ENCODE data around the gene GAB1. TPM values are rescaled to one million over a fixed set of nuclear protein-coding genes. Genes with fewer than 3 reads are reported as not detected.

Gene GAB1
- total RNA-seq, 1 experiment from 2014 or later, result 6.9 TPM

DNA sequence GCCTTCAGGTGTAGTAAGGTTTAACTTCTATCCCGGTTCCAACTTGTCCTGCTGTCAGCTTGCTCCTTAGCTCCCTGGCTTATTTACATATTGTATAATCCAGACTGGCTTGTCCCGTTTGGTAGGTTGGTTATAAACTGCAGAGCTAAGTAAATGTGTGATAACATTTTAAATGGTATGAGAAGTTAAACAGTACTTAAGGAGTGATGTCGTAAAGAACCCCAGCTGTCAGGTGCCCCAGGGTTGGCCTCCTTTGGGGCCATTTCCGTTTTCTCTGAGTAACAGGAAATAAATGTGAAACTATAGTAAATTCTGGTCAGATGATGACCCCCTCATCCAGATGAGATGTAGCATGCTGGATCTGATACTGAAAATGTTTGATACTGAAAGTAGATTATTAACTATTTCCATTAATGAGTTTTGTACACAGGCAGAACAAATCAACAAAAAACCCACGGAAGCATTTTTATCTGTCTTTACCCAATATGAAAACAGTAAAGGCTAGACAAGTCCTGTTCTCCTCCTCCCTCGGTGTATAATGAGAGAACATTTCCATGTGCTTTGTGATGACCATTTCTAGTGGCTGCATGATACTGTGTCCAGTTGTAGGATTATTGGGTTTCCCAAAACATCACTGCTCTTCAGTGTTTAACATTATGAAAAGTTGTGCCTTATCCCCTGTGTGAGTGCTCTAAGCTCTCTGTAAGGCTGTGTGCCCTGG is 22.4 kb downstream of the GAB1 start:
- peak; percentile 73 for DNase-seq (ENCODE audit: low read depth)

DNA sequence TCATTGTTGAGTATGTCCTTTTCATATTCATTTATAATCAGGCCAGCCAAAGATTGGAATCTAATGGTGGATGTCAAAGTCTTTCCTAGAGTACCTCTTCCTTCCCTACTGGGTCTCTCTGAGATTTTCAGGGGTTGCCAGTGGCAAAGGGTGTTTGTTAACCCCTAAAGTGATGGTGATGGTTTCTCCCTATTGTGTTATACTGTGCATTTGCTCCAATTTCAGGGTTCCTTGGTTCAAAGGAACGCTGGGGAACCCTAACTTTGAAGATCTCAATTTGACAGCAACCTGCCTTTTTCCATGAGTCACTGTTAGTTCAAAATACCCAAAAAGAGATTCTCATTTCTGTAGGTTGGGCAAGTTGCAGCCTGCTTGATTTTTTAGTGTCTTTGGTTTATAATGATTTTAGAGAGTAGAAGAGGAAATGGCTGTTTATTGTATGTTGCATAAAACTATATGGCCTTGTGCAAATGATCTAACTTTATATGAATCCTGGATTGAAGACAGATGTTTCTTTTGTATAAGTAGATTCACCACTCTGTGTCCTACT is 23.0 kb downstream of the GAB1 start:
- no peak for DNase-seq (ENCODE audit: low read depth)

DNA sequence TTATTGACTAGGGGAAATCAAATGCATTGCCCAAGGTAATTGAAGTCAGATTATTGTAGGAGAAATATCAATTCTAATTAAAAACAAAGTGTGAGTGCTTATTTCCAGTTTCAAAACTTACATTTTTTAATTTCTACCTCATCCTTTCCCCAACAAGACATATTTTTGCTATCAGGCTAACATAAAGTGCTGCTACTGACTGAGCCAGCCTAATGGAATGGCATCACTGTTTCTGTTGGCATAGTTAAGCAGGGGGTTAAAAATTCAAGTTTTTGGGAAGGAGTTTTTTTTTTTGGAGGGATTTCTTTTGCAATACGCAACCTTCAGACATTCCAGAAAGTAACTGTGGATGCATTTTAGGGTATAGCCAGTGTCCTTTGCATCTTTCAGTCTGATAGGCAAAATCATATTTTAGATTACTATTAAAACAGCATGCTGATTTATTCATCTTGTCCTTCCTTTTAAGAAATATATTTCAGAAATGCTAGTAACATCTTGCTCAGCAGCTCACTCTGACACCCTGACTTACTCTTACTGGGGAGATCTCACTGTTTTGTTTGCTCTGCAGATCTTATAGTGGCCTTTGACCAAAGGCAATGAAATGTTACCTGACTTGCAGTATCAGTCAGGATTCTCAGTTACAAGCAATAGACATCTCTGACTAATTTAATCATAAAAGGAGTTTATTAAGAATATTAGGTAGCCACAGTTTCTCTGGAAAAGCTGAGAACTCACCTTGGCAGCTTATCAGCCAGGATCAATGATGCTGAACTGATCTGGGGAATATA is 24.4 kb downstream of the GAB1 start:
- DNase-seq (ENCODE audit: low read depth), result no peak

DNA sequence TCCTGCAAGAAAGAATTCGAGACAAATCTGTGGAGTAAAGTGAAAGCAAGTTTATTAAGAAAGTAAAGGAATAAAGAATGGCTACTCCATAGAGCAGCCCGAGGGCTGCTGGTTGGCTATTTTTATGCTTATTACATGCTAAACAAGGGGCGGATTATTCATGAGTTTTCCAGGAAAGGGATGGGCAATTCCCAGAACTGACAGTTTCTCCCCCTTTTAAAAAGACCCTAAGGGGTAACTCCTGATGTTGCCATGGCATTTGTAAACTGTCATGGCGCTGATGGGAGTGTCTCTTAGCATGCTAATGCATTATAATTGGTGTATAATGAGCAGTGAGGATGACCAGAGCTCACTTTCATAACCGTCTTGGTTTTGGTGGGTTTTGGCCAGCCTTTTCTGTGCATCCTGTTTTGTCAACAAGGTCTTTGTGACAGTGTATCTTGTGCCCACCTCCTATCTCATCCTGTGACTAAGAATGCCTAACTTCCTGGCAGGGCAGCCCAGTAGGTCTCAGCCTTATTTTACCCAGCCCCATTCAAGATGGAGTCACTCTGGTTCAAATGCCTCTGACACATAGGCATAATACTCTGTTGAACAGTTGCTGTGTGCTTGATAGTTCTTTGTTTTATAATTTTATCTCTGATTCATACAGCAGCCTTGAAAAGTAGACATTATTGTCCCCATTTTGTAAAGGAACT is 25.8 kb downstream of the GAB1 start:
- DNase-seq (ENCODE audit: low read depth), result no peak

DNA sequence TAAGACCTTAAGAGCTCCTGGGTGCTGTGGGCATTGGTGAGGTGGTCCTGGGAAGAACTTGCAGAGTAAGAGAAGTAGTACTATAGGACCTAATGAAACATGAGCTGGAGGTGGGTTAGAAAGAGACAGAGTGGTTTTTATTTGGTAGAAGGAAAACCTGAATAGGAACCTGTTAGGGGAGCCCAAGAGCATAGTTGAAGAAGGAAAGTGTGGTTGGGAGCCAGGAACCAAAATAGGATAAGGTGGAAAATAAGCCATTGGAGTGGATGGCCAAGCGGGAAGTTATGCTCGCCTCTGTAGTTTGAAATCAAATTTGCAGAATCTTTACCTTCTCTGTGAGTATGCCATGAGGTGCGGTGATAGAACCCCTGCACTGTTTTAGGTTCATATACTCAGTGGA is 26.7 kb downstream of the GAB1 start:
- DNase-seq (ENCODE audit: low read depth), result no peak

DNA sequence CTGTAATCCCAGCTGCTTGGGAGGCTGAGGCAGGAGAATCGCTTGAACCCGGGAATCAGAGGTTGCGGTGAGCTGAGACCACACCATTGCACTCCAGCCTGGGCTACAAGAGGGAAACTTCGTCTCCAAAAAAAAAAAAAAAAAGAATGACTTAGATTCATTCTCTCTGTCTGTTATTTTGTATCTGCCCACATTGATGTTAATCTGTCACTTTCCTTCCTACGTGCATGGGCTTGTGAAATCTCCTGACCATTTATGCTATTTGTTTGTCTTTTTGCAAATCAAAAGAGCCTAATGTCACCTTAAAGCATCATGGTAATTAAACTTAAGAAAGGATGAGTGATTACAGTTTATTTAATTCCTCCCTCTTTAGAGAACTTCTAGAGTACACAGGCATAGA is 27.4 kb downstream of the GAB1 start:
- DNase-seq (ENCODE audit: low read depth), result no peak

DNA sequence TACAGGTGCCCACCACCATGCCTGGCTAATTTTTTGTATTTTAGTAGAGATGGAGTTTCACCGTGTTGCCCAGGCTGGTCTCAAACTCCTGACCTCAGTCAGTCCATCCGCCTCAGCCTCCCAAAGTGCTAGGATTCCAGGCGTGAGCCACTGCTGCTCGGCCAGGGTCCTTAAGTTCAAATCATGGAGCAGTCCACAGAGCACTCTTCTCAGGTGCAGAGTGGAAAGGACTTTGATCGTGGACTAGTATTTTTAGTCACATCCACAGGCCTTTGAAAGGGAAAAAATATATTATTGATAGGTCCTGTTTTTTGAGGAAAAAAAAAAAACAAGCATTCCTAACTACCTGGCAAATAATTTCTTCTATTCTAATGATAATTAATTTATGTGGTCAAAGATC is 31.2 kb downstream of the GAB1 start:
- DNase-seq (ENCODE audit: low read depth), result no peak

DNA sequence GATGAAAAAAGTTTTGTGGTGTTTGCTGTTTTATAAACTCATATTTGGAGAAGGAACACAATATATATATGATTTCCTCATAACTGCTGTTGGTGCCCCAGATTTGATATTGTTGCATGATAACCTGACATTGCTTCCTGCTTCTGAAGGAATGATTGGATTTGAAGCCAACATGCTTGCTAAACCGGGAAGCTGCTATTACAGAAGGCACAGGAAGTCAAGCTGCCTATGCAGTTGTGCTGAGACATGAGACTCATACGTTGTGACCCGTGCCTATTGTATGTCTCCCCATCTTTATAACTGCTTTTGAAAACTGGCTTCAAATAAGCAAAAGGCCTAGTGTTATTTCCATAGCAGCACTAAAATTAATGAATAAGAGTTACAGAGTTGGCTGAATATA is 32.9 kb downstream of the GAB1 start:
- DNase-seq (ENCODE audit: low read depth), result no peak

DNA sequence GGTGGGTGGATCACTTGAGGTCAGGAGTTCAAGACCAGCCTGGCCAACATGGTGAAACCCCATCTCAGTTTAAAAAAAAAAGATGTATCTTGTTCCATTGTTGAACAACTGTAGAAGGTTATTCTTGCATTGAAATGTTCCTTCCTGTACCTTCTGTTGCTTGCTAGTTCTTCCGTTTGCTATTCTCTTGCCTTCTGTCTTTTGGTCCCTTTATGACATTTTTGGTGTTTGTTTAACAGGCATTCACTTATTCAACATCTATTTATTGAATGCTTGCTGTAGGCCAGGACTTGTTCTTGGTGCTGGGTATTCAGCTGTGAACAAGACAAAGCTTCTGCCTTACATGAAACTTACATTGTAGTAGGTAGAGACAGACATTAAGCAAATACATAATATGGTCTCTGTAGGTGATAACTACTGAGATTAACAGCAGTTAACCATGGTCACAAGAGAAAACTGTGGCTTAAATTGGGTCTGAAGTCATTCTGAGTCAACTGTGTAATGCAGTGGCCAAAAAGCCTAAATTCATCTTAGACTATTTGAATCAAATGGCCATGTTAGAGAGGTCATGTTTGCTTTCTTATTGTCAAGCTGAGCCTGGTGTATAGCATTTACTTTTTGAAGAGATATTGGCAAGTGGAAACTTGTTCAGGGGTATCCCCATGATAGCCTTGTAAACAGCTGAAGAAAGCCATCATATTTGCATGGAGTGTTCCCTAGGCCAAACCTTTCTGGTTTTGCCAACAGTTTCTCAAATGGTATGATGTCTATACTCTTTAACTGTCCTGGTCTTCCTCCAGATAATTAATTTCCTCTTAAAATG is 35.6 kb downstream of the GAB1 start:
- DNase-seq (ENCODE audit: low read depth), result no peak

DNA sequence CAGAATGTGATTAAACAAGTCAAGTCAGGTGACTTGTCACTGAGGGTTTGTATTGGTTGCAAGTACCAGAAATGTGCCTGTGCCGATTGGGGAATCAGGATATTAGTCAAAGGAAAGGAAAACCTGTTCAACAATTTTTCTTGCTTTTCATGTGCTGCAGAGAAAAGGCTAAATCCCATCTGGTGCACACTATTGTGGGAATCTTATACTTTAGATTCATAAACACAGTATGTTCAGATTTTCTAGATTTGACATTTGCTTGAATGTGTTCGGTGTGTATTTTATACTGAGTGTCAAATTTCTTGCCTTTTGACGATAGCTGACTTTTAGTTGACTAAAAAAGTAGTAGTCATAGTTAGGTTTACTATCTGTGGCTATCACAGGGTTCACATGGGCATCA is 37.6 kb downstream of the GAB1 start:
- no peak for DNase-seq (ENCODE audit: low read depth)

DNA sequence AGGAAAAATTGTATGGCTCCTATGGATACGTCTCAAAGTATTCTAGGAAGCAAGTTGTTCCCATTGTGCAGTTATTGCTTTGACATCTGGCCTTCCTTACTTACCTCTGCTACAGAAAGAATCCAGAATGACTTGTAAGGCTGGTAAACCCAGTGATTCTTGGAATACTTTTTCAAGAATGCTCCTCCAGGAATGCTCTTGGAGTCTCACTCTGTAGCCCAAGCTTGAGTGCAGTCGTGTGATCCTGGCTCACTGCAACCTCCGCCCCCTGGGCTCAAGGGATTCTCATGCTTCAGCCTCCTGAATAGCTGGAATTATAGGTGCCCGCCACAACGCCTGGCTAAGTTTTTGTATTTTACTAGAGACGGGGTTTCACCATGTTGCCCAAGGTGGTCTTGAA is 38.1 kb downstream of the GAB1 start:
- DNase-seq (ENCODE audit: low read depth), result no peak

DNA sequence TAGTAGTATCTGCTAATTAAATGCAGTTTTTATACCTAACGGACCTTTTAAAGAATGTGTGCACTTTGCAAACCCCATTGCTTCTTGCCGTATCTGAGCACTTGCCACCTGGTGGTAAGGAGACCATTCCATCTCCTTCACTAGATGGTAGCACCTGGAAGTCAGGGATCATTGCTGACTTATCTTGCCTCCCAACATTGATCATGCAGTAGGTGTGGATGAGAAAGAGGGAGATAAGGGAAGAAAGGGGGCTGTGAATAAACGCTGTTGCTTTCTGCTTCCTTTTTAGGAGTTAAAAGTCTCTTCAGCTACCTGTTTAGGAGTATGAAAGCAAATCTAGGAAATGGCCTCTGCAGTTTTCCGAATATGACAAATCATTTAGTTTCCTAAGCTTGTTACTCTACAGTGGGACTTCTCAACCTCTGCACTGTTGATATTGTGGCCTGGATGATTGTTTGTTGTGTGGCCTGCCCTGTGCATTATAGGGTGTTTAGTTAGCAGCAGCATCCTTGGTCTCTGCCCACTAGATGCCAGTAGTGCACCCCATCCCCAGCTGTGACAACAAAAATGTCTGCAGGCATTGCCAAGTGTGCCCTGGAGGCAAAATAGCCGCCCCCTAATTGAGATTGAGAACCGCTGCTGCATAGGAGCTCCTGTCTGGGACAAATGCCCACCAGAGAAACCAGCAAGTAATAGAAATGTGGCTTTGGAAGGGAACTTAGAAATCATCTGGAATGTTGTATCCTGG is 38.8 kb downstream of the GAB1 start:
- DNase-seq (ENCODE audit: low read depth), result peak; percentile 36

DNA sequence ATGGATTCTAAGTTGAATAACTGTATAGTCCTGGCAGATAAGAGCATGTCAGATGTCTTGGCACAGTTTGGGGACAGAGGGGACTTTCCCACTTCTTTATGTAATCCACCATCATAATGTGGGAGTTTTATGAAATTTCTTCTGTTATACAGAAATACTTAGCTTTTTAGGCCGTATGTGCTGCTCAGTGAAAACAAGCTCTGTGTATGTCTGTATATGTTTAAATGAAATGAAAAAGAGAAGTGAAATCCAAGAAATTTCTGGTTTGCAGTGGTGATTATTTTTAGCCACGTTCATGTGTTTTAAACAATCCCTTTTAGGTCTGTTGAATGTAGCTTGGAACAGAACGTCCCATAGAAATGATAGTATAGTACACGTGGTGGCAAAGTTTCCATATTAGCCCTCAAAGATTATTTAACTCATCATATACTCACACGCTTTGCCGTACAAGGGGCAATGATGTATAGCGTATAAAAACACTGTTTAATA is 41.0 kb downstream of the GAB1 start:
- no peak for DNase-seq (ENCODE audit: low read depth)

DNA sequence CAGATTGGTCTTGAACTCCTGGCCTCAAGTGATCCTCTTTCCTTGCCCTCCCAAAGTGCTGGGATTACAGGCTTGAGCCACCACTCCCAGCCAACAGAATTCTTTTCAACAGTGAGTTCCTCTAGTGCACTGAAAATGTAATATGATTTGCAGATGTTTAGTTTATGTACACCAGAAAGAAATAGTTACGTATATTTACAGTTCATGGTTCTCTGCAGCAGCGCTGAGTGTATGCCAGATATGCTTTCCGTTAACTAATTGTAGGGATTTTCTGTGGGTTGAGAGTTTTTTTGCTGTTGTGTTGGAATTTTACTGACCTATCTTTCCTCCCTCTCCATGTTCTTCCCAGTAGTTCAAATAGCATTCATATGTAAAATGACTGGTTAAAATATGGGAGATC is 44.0 kb downstream of the GAB1 start:
- DNase-seq (ENCODE audit: low read depth), result no peak

DNA sequence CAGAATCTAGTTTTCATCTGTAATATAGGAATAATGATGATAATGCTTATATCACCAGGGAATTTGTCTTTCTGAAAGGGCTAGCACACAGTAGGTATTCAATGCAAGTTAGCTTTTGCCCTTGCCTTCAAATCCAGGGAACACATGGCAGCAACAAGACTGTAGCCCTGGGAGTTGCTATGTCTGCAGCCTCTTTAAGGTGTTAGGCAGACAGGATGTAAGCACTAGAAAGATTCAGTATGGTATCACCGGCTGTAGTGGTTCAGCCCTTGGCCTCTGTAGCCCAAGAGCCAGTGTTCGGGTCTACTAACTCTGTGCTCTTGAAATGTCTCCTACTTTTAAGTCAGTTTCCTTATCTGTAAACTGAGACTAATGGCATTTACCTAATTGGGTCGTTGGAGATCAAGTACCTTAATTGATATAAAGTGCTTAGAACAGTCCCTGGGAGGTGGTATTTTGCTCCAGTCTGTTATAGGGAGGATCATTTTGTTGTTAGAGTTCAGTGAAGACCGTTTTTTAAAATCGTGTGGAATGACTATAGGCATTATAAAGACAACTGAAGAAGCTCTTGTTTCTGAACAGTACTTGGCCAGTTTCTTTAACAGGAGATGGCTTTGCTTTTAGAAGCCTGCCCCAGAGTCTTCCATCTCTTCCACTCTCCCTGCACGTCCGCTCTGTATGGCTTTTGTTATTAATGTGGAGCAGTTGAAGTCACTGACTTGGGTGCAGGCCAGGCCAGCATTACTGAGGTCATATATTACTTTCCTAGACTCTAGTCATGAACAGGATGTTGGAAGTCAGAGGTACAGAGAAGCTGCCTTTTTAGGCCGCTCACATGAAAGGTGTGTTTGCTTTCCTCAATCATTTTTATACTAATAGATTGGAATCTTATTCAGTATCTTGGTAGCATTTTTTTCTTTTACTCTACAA is 44.8 kb downstream of the GAB1 start:
- peak; percentile 86 for DNase-seq (ENCODE audit: low read depth)

DNA sequence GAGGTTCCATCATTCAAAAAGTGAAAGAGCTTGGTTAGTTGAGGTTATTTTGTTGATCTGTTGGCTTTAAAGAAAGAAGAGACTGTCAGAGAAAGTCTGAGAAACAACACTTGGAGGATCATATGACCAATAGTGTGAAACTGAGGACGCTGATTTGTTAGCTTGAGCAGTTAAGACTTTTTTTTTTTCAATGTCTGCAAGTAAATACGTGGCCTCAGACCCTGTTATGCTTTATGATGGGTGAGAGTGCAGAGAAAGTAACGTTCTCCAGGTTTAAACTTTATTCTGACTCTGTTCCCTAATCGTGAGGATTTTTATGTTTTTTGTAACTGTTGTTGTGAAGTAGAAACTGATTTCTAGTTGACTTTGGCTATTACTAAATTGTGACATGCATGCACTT is 45.9 kb downstream of the GAB1 start:
- no peak for DNase-seq (ENCODE audit: low read depth)

DNA sequence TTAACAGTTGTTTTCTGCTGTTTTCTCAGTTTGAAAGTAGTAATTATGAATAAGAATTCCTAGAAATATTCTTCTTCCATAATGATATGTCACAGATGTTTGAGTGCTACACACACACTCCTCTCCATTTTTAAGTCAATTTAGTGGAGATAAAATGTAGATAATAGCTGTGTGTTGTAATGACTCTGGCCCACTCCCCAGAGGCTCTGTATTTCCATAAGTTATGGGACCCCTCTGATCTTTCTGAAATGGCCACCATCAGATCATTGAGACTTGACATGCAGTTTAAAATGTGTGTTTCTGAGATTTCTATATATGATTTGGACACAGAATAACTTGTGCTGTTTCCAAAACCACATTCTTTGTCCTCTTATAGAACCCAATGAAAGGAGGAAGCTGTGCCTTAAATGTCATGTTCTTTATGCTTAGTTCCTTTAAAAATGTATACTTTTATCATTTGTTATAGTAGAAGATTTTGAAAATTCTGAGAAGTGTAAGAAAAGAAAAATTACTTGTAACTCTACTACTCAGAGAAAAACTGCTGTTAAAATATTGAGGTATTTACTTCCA is 46.4 kb downstream of the GAB1 start:
- DNase-seq (ENCODE audit: low read depth), result no peak

DNA sequence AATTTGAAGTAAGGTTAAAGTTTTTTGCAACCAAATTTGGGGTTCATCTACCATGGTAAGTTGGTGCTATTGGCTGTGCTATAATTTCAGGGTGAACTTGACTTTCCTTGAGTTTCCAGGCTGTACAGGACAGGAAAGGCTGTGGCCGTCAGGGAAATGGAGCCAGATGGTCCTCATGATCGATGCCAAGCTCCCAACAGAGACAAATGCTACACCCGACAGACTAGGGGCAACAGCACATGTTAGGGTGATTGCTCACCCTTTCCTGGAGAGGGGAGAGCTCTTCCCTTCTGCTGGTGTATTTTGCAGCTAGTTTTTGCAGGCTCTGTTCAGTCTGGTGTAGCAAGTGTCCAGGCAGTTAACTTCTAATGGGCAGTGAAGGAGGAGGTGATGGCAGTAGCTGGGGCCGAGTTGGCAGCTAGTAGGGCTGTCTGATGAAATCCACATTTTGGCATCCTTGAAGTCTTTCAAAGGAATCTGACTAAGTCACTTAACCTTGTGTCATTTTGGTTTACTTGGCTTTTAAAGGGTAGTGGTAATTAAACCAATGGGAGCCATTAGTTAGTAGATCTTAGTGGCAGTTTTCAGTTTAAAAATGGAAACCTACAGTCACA is 47.8 kb downstream of the GAB1 start:
- DNase-seq (ENCODE audit: low read depth), result peak; percentile 43

DNA sequence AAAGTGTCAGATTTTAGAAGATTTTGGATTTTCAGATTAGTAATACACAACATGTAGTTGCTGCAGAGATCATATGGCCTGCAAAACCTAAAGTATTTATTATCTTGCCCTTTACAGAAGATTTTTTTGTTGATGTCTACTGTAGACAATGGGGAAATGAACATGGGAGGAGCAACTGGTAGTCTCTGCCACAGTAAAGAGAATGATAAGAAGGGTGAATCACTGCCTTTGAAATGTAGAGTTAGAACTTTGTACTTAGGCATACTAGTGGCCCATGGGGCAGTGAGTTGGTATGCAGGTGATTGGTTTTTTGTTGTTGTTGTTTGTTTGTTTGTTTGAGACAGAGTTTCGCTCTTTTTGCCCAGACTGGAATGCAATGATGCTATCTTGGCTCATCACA is 50.1 kb downstream of the GAB1 start:
- DNase-seq (ENCODE audit: low read depth), result no peak

Measured in M059J (cell line).